GM23338 (cell line): ENCODE results near the gene CADPS2.

ENCODE experiments used
- TF ChIP-seq, protein P1 (sequence below), 2 experiments: fragments of 200-600 bp in 1 of 2; sonication (generic) in 1 of 2; conservative IDR thresholded peaks; 2 replicates each; pipeline versions ENCODE4 v1.5.1 to v1.6.1; 2016 to 2017; ENCODE audit warnings: antibody characterized with exemption in 2 of 2, low read depth in 2 of 2, mild to moderate bottlenecking in 2 of 2, moderate library complexity in 1 of 2
- TF ChIP-seq, protein P2 (sequence below): IDR thresholded peaks from one replicate; pipeline ENCODE4 v1.6.1; 2018; ENCODE audit warnings: antibody characterized with exemption; ENCODE audit not compliant: unreplicated experiment

DNA sequence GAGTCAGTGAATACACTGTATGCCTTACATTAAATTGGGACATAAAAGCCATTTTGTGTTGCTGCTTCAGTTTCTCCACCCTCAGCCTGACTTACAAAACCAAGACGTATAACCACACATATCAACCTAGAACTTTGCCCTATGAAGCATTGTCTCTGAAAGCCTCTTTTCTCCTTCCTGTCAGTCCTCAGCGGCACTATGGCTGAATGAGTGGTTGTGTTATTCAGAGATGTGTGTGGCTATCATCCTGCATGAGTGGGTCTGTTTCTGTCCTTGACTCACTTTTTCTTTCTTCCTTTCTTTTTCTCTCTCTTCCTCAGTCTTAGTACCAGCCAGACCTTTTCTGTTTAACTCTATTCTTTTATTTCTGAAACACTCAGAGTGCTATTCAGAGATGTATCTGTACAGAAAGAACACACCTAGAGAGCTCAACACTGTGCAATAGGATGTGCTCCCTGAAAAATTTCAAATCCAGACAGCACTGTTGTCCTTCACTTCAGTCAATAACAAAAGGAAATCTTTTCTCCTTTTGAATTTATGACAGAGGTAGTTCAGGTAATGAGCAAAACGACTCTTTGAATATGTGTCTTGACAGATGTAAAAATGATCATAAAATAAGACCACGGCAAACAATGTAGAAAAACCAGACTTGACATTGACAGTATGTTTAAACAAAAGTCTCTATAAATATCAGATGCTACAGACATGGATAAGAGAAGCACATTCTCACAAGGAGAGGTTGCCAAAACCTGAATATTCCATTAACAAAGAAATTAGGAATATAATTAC, 418.4 kb downstream of the CADPS2 start:
- TF ChIP-seq, protein P1, sequence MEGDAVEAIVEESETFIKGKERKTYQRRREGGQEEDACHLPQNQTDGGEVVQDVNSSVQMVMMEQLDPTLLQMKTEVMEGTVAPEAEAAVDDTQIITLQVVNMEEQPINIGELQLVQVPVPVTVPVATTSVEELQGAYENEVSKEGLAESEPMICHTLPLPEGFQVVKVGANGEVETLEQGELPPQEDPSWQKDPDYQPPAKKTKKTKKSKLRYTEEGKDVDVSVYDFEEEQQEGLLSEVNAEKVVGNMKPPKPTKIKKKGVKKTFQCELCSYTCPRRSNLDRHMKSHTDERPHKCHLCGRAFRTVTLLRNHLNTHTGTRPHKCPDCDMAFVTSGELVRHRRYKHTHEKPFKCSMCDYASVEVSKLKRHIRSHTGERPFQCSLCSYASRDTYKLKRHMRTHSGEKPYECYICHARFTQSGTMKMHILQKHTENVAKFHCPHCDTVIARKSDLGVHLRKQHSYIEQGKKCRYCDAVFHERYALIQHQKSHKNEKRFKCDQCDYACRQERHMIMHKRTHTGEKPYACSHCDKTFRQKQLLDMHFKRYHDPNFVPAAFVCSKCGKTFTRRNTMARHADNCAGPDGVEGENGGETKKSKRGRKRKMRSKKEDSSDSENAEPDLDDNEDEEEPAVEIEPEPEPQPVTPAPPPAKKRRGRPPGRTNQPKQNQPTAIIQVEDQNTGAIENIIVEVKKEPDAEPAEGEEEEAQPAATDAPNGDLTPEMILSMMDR (conservative IDR thresholded peaks at IDR 0.05; ENCODE audit: low read depth in 2 of 2), result no peak
- TF ChIP-seq, protein P2, sequence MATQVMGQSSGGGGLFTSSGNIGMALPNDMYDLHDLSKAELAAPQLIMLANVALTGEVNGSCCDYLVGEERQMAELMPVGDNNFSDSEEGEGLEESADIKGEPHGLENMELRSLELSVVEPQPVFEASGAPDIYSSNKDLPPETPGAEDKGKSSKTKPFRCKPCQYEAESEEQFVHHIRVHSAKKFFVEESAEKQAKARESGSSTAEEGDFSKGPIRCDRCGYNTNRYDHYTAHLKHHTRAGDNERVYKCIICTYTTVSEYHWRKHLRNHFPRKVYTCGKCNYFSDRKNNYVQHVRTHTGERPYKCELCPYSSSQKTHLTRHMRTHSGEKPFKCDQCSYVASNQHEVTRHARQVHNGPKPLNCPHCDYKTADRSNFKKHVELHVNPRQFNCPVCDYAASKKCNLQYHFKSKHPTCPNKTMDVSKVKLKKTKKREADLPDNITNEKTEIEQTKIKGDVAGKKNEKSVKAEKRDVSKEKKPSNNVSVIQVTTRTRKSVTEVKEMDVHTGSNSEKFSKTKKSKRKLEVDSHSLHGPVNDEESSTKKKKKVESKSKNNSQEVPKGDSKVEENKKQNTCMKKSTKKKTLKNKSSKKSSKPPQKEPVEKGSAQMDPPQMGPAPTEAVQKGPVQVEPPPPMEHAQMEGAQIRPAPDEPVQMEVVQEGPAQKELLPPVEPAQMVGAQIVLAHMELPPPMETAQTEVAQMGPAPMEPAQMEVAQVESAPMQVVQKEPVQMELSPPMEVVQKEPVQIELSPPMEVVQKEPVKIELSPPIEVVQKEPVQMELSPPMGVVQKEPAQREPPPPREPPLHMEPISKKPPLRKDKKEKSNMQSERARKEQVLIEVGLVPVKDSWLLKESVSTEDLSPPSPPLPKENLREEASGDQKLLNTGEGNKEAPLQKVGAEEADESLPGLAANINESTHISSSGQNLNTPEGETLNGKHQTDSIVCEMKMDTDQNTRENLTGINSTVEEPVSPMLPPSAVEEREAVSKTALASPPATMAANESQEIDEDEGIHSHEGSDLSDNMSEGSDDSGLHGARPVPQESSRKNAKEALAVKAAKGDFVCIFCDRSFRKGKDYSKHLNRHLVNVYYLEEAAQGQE, result no peak
